SIG-M5 (cell line): ENCODE measurements around the gene FASN.

Source experiments
- DNase-seq: peaks from one replicate; lab custom pipeline; 2025; lab: John Stamatoyannopoulos, UW

FASN gene

GRCh38 chr17:82117139-82118090 lies 19.4 kb upstream of the FASN start:
- no peak for DNase-seq

- no peak for DNase-seq
Measured at GRCh38 chr17:82116246-82116645, 18.2 kb upstream of the FASN start.

GRCh38 chr17:82114872-82115271 lies 16.8 kb upstream of the FASN start:
- DNase-seq = no peak

GRCh38 chr17:82114447-82114846 lies 16.4 kb upstream of the FASN start:
- no peak for DNase-seq

GRCh38 chr17:82113941-82114340 lies 15.9 kb upstream of the FASN start:
- no peak for DNase-seq

GRCh38 chr17:82113422-82113821 lies 15.4 kb upstream of the FASN start:
- DNase-seq = no peak

- no peak for DNase-seq
Measured at GRCh38 chr17:82112914-82113311, 14.9 kb upstream of the FASN start.

GRCh38 chr17:82112181-82112913 lies 14.3 kb upstream of the FASN start:
- no peak for DNase-seq

GRCh38 chr17:82110298-82110697 lies 12.3 kb upstream of the FASN start:
- no peak for DNase-seq

GRCh38 chr17:82108961-82109475 lies 11.0 kb upstream of the FASN start:
- DNase-seq = no peak

- DNase-seq = no peak
Measured at GRCh38 chr17:82108496-82108945, 10.5 kb upstream of the FASN start.

GRCh38 chr17:82108038-82108437 lies 10.0 kb upstream of the FASN start:
- no peak for DNase-seq

GRCh38 chr17:82107341-82107860 lies 9.4 kb upstream of the FASN start:
- no peak for DNase-seq

- no peak for DNase-seq
Measured at GRCh38 chr17:82106688-82107305, 8.8 kb upstream of the FASN start.

- peak; percentile 49 for DNase-seq
Measured at GRCh38 chr17:82105882-82106687, 8.0 kb upstream of the FASN start.

- DNase-seq = no peak
Measured at GRCh38 chr17:82105417-82105881, 7.4 kb upstream of the FASN start.

GRCh38 chr17:82104797-82105416 lies 6.9 kb upstream of the FASN start:
- no peak for DNase-seq

GRCh38 chr17:82103553-82104451 lies 5.8 kb upstream of the FASN start:
- no peak for DNase-seq
